Measurements from ENCODE around the gene HS2ST1.

GRCh38 chr1:87136607-87137341, 222.3 kb downstream of the HS2ST1 start:
- TF ChIP-seq CTCF (conservative IDR thresholded peaks at IDR 0.05; ENCODE audit: low read depth, low read length) (no peak), EZH2 (IDR thresholded peaks at IDR 0.05; ENCODE audit: borderline replicate concordance, low read depth, low read length, poor library complexity, severe bottlenecking) (no peak)

All from A673 (cell line).